Esophagus muscularis mucosa (tissue), 4 donors: ENCODE results near the gene PTPN18. TPM values are rescaled to one million over a fixed set of nuclear protein-coding genes. Genes with fewer than 3 reads are reported as not detected.

Experiments
- DNase-seq: peaks from one replicate; pipeline ENCODE4 v3.0.0-alpha.2; 2017; ENCODE audit errors: extremely low spot score
- H3K27ac ChIP-seq, 4 donors: fragments of 200-600 bp; sonication (generic); replicated peaks in 1 of 4; 1 replicate in 3 of 4; 2 replicates in 1 of 4; pipeline ENCODE4 v1.5.1; 2016 to 2019; ENCODE audit warnings: mild to moderate bottlenecking in 1 of 4
- H3K27me3 ChIP-seq, 4 donors: fragments of 200-600 bp; sonication (generic); one replicate each; pipeline versions ENCODE4 v1.5.1 to v1.6.0; 2016 to 2019
- H3K36me3 ChIP-seq, 4 donors: fragments of 200-600 bp; sonication (generic); one replicate each; pipeline ENCODE4 v1.5.1; 2016 to 2019
- H3K4me1 ChIP-seq, 4 donors: fragments of 200-600 bp; sonication (generic); one replicate each; pipeline ENCODE4 v1.5.1; 2016 to 2019
- H3K4me3 ChIP-seq, 4 donors: fragments of 200-600 bp; sonication (generic); 1 replicate in 2 of 4; 2 replicates in 2 of 4; pipeline ENCODE4 v1.5.1; 2016 to 2019; ENCODE audit warnings: mild to moderate bottlenecking in 4 of 4, moderate library complexity in 1 of 4
- H3K9me3 ChIP-seq, 4 donors: fragments of 200-600 bp; sonication (generic); 1 replicate in 3 of 4; 2 replicates in 1 of 4; pipeline ENCODE4 v1.5.1; 2016 to 2019
- EP300 ChIP-seq: sonication (generic); formaldehyde crosslinking; IDR thresholded peaks from one replicate; pipeline ENCODE4 v1.6.1; 2017; ENCODE audit warnings: antibody characterized with exemption
- POLR2A ChIP-seq: fragments of 450-650 bp; IDR thresholded peaks from one replicate; pipeline ENCODE4 v1.6.1; 2017; ENCODE audit warnings: antibody characterized with exemption, moderate library complexity, mild to moderate bottlenecking, low read depth
- POLR2AphosphoS5 ChIP-seq, 2 donors: sonication (generic); formaldehyde crosslinking; IDR thresholded peaks; one replicate each; pipeline ENCODE4 v1.6.1; 2017; ENCODE audit warnings: antibody characterized with exemption in 2 of 2
- WGBS: methylation state at CpG from one replicate; pipeline ENCODE4 v1.1.5; 2018; 5-methylcytosine and 5-hydroxymethylcytosine counted together
- intact Hi-C: fragments of 100-400 bp; cut with DNase I; formaldehyde crosslinking; loops from one replicate; pipeline ENCODE4 v1.15.1; 2023
- total RNA-seq, 4 donors: library from RNA; depleted of rRNA; stranded (reverse); fragments of >200 nt; gene quantifications; one replicate each; pipeline versions ENCODE4 v1.1.0 to v1.2.1, GENCODE V29; 2016
- TF ChIP-seq, protein P1 (sequence below), 3 experiments: fragments of 200-600 bp in 2 of 3; fragments of 450-650 bp in 1 of 3; sonication (generic) in 2 of 3; IDR thresholded peaks; one replicate each; pipeline ENCODE4 v1.5.1; 2017 to 2019; ENCODE audit warnings: antibody characterized with exemption in 3 of 3, mild to moderate bottlenecking in 2 of 3, moderate library complexity in 1 of 3

The PTPN18 gene
- total RNA-seq, 4 donors from 2014 or later: 36.6 to 60.2 (median 50.3) TPM

DNA sequence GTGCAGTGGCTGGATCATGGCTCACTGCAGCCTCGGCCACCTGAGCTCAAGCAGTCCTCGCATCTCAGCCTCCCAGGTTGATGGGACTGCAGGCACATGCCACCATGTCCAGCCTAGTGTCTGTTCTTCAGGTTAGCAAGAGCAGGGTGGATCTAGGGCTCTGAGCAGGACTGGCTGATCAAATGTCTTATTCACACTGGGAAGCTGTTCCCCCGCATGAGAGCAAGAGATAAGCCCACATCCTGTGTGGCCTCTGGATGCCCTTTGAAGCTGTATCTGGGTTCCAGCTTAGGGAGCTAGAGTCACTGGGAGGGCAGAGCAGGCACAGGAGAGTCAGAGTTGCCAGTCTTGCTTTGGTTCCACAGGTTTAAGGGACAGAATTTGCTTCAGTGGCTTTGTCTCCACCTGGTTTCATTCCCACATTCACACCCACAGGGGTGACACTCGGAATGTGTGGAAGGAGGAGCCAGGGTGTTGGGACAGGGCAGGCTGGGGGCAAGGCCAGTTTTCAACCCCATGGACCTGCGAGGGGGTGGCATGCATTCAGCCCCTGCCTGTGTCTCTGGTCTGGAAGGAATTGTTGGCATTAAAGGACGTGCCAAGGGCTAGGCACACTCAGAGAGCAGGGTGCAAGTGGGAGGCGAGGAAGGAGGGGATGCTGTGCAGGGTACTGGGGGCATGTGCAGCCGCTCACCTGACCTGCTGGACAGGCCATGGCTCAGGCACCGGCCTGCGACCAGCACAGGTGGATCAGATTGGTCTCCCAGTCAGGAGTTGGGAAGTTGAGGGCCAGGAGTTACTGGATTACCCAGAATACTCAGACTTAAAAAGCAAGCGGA lies 24.5 kb downstream of the PTPN18 start:
- no peak for DNase-seq
- 96% methylated on average over 9 of the region's 11 CpGs for WGBS
- peaks cover 1 to 13% (median 8%) of the 10 kb centered on the region in 4 donors for H3K4me1 ChIP-seq
- H3K36me3 ChIP-seq: peaks cover 0 to 38% (median 11%) of the 10 kb centered on the region in 4 donors
- no peaks in the 10 kb centered on the region for H3K27me3 ChIP-seq
- H3K9me3 ChIP-seq: no peaks in the 10 kb centered on the region
- no peak overlapping the region for H3K4me3 ChIP-seq
- TF ChIP-seq, protein P1, sequence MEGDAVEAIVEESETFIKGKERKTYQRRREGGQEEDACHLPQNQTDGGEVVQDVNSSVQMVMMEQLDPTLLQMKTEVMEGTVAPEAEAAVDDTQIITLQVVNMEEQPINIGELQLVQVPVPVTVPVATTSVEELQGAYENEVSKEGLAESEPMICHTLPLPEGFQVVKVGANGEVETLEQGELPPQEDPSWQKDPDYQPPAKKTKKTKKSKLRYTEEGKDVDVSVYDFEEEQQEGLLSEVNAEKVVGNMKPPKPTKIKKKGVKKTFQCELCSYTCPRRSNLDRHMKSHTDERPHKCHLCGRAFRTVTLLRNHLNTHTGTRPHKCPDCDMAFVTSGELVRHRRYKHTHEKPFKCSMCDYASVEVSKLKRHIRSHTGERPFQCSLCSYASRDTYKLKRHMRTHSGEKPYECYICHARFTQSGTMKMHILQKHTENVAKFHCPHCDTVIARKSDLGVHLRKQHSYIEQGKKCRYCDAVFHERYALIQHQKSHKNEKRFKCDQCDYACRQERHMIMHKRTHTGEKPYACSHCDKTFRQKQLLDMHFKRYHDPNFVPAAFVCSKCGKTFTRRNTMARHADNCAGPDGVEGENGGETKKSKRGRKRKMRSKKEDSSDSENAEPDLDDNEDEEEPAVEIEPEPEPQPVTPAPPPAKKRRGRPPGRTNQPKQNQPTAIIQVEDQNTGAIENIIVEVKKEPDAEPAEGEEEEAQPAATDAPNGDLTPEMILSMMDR (IDR thresholded peaks at IDR 0.05): no peak
- TF ChIP-seq EP300 (no peak), POLR2A (no peak), POLR2AphosphoS5 (IDR thresholded peaks at IDR 0.05) (no peak)
- intact Hi-C loops: no loop called here
- H3K27ac ChIP-seq: no peak overlapping the region

DNA sequence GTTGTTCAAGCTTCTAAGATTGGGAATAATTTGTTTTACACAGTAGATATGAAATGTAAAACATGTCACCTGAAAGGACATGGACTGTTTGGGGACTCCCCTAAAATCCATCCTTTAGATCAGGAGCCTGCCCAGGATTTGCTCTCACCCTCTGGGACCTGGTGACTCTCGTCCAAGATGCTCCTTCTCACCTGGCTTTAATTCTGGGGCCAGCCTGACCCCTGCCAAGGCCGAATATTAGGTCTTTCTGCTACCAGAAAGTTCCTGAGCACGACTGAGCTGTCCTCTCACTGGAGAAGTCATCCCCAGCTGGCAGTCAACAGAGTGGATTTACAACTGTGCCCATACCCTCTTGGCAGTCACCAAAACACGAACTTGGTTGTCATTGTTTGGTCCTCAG lies 25.3 kb downstream of the PTPN18 start:
- H3K4me1 ChIP-seq: peaks cover 5 to 10% (median 9%) of the 10 kb centered on the region in 4 donors
- TF ChIP-seq POLR2AphosphoS5 (IDR thresholded peaks at IDR 0.05) (no peak), POLR2A (no peak), EP300 (no peak)
- TF ChIP-seq, protein P1 (IDR thresholded peaks at IDR 0.05): no peak
- intact Hi-C loops: no loop called here
- no peak for DNase-seq
- H3K27me3 ChIP-seq: no peaks in the 10 kb centered on the region
- H3K9me3 ChIP-seq: no peaks in the 10 kb centered on the region
- 86% methylated on average over 4 of the region's 4 CpGs for WGBS
- no peak overlapping the region for H3K27ac ChIP-seq
- peaks cover 0 to 30% (median 8%) of the 10 kb centered on the region in 4 donors for H3K36me3 ChIP-seq
- no peak overlapping the region for H3K4me3 ChIP-seq

DNA sequence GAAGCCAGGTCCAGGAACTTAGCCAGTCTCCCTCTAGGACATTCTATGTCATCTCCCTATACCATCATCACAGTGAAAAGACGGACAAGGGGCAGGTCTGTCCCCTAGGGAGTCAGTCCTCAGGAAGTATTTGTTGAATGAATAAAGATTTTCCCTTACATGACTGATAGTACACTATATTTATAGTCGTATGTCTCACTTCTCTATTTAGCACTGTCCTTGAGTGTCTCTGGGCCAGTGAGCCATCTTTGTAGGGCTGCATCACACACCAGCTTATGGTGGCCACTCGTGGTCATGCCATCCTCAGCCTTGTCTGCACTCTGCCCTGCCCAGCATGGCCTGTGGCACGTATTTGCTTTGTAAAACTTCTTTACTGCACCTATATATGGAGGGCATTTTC lies 25.8 kb downstream of the PTPN18 start:
- Histone ChIP-seq H3K27ac (no peak overlapping the region), H3K27me3 (no peaks in the 10 kb centered on the region), H3K4me3 (no peak overlapping the region), H3K4me1 (peaks cover 9 to 14% (median 12%) of the 10 kb centered on the region in 4 donors), H3K36me3 (peaks cover 0 to 26% (median 5%) of the 10 kb centered on the region in 4 donors), H3K9me3 (no peaks in the 10 kb centered on the region)
- DNase-seq: no peak
- 87% methylated on average over 4 of the region's 4 CpGs for WGBS
- intact Hi-C loops: no loop called here
- no peak for TF ChIP-seq EP300

DNA sequence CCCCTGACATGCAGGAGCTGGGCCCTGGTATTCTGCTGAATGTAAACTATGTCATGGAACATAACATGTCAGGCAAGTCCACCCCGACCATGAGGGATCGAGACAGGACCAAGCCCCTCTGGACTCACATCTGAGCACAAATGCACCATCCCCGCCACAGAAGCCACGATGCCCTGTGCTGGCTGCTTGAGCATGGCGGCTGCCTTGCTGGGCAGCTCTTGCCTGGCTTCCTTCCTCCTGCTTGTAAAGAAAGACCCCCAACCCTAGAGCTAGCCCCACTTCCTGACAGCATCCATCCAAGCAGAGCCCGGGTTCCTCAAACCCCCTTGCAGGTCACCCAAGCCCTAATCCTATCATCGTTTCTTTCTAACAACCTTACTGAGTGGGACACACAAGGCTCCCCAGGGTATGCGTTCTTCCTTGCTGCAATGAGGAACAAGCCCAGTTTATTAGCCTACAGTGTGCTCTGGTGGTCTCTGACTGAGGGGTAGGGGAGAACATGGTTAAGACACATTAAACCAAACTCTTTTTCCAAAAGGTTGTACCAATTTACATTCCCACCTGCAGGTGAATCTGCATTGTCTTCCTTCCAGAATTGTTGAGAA lies 26.6 kb downstream of the PTPN18 start:
- intact Hi-C loops: no loop called here
- H3K27ac ChIP-seq: no peak overlapping the region

DNA sequence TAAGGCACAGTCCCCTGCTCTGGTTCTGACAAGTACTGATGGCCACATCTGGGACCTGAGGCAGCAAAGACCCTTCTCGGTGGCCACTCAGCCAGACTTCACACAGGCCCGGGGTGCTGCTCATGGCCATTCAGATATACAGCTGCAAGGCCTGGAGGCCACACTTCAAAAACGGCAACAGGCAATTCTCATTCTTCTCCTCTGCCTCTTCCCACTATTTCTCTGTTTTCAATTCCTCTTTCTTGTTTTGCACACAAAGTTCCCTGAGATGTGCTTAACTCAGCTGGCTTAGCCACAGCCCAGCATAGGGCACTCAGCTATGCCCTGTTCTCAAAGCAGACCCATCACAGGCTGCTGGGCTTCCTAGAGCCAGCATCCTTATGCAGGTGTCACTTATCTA lies 29.9 kb downstream of the PTPN18 start:
- no peaks in the 10 kb centered on the region for H3K9me3 ChIP-seq
- WGBS: 84% methylated on average over 3 of the region's 3 CpGs
- DNase-seq: no peak
- H3K36me3 ChIP-seq: peaks cover 0 to 12% (median 2%) of the 10 kb centered on the region in 4 donors
- intact Hi-C loops: no loop called here
- peaks cover 25 to 39% (median 29%) of the 10 kb centered on the region in 4 donors for H3K4me1 ChIP-seq
- no peak for TF ChIP-seq POLR2AphosphoS5 (IDR thresholded peaks at IDR 0.05)
- no peak for TF ChIP-seq EP300
- no peak for TF ChIP-seq POLR2A
- TF ChIP-seq, protein P1 (IDR thresholded peaks at IDR 0.05): no peak
- no peaks in the 10 kb centered on the region for H3K27me3 ChIP-seq
- peak overlapping the region in 2 of 4 donors; percentile 53 to 66 for H3K27ac ChIP-seq
- H3K4me3 ChIP-seq: no peak overlapping the region

More for the DNA sequence above, 26.6 kb downstream of the PTPN18 start:
- DNase-seq: no peak
- H3K36me3 ChIP-seq: peaks cover 0 to 21% (median 2%) of the 10 kb centered on the region in 4 donors
- no peaks in the 10 kb centered on the region for H3K9me3 ChIP-seq
- no peak overlapping the region for H3K4me3 ChIP-seq
- TF ChIP-seq POLR2AphosphoS5 (IDR thresholded peaks at IDR 0.05) (no peak), EP300 (no peak), POLR2A (no peak)
- TF ChIP-seq, protein P1 (IDR thresholded peaks at IDR 0.05): no peak
- WGBS: 98% methylated on average over 8 of the region's 8 CpGs
- no peaks in the 10 kb centered on the region for H3K27me3 ChIP-seq
- H3K4me1 ChIP-seq: peaks cover 13 to 20% (median 16%) of the 10 kb centered on the region in 4 donors
